Peyer's patch (tissue), 4 donors: ENCODE data around the gene NTN1.

Source experiments
- CTCF ChIP-seq, 6 experiments: fragments of 450-650 bp in 4 of 6; fragments of 200-600 bp in 2 of 6; sonication (generic) in 1 of 6; IDR thresholded peaks; one replicate each; pipeline ENCODE4 v1.5.1; 2017 to 2019; ENCODE audit warnings: antibody characterized with exemption in 6 of 6, mild to moderate bottlenecking in 3 of 6, moderate library complexity in 1 of 6
- POLR2A ChIP-seq, 2 donors: fragments of 450-650 bp; IDR thresholded peaks; one replicate each; pipeline ENCODE4 v1.5.1; 2017; ENCODE audit warnings: antibody characterized with exemption in 2 of 2, mild to moderate bottlenecking in 2 of 2, moderate library complexity in 2 of 2

GRCh38 chr17:9279893-9280292 lies 258.6 kb downstream of the NTN1 start:
- TF ChIP-seq CTCF (IDR thresholded peaks at IDR 0.05) = no peak
- no peak for TF ChIP-seq POLR2A (IDR thresholded peaks at IDR 0.05)
